GM12873 (cell line): ENCODE results near the gene IDH3B.

Source experiments
- CTCF ChIP-seq: IDR thresholded peaks from 2 replicates; pipeline ENCODE4 v1.5.1; 2012; ENCODE audit warnings: low read depth, mild to moderate bottlenecking, moderate library complexity, low read length, control low read depth; ENCODE audit not compliant: insufficient read depth; ENCODE audit errors: missing control alignments

Gene IDH3B

GRCh38 chr20:2658414-2659354 lies 5.3 kb downstream of the IDH3B start:
- no peak for TF ChIP-seq CTCF

GRCh38 chr20:2657674-2658073 lies 6.3 kb downstream of the IDH3B start:
- no peak for TF ChIP-seq CTCF

GRCh38 chr20:2657241-2657640 lies 6.8 kb downstream of the IDH3B start:
- no peak for TF ChIP-seq CTCF

- TF ChIP-seq CTCF = no peak
Measured at GRCh38 chr20:2656471-2657117, 7.4 kb downstream of the IDH3B start.

GRCh38 chr20:2655331-2656116 lies 8.5 kb downstream of the IDH3B start:
- no peak for TF ChIP-seq CTCF

- no peak for TF ChIP-seq CTCF
Measured at GRCh38 chr20:2654831-2655230, 9.2 kb downstream of the IDH3B start.

- TF ChIP-seq CTCF = no peak
Measured at GRCh38 chr20:2654384-2654822, 9.6 kb downstream of the IDH3B start.
